HCT116 (cell line): ENCODE data around the gene CCND1.

ENCODE experiments used
- EZH2 ChIP-seq: fragments of 200-600 bp; sonication (generic); IDR thresholded peaks from 2 replicates; pipeline ENCODE4 v1.6.1; 2017; ENCODE audit warnings: antibody characterized with exemption, mixed run types
- MAX ChIP-seq: IDR thresholded peaks from 2 replicates; pipeline ENCODE4 v1.6.1; 2012
- POLR2A ChIP-seq: IDR thresholded peaks from 2 replicates; pipeline ENCODE4 v1.7.0; 2011; ENCODE audit warnings: borderline replicate concordance; ENCODE audit not compliant: insufficient read depth, insufficient read length; ENCODE audit errors: extremely low read depth
- POLR2AphosphoS5 ChIP-seq: IDR thresholded peaks from 2 replicates; pipeline ENCODE4 v1.6.1; 2011; ENCODE audit warnings: mild to moderate bottlenecking, low read depth, low read length, moderate library complexity
- REST ChIP-seq: IDR thresholded peaks from 2 replicates; pipeline ENCODE4 v1.6.1; 2012; ENCODE audit warnings: low read depth
- TF ChIP-seq, protein P1 (sequence below), 3 experiments: fragments of 200-600 bp in 1 of 3; sonication (generic) in 1 of 3; IDR thresholded peaks in 2 of 3; conservative IDR thresholded peaks in 1 of 3; 2 replicates each; pipeline ENCODE4 v1.5.1; 2012 to 2017; ENCODE audit warnings: low read depth in 2 of 3, low read length in 2 of 3, antibody characterized with exemption in 1 of 3, borderline replicate concordance in 1 of 3, control low read depth in 1 of 3, mild to moderate bottlenecking in 1 of 3, mixed read lengths in 1 of 3, mixed run types in 1 of 3, moderate library complexity in 1 of 3; ENCODE audit not compliant: insufficient read depth in 1 of 3
- TF ChIP-seq, protein P2 (sequence below): IDR thresholded peaks from 2 replicates; pipeline ENCODE4 v1.6.1; 2011; ENCODE audit warnings: mild to moderate bottlenecking, low read length, moderate library complexity; ENCODE audit not compliant: insufficient replicate concordance; ENCODE audit errors: extremely low read depth

DNA sequence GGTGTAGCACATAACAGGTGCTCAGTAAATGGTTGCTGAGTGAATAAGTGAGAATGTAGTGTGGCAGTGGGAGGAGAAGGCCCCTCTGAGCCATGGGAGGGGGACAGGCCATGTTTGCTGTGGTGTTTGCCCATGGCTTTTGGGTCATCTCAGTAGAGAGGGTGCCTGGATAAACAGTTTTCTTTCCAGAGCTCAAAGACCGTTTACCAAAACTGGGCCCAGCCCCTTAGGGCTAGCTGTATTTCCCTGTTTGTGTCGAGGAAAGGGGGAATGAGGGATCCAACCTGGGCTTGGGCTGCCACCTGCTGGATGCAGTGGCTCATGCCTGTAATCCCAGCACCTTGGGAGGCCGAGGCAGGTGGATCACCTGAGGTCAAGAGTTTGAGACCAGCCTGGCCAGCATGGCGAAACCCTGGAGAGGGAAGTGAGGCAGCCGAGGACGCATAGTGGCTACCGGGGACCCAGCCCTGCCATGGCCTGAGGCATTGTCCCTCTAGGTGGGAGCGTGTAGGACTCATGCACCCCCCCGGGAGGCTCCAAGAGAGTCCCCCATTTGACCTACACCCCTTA lies 42.9 kb downstream of the CCND1 start:
- TF ChIP-seq, protein P1, sequence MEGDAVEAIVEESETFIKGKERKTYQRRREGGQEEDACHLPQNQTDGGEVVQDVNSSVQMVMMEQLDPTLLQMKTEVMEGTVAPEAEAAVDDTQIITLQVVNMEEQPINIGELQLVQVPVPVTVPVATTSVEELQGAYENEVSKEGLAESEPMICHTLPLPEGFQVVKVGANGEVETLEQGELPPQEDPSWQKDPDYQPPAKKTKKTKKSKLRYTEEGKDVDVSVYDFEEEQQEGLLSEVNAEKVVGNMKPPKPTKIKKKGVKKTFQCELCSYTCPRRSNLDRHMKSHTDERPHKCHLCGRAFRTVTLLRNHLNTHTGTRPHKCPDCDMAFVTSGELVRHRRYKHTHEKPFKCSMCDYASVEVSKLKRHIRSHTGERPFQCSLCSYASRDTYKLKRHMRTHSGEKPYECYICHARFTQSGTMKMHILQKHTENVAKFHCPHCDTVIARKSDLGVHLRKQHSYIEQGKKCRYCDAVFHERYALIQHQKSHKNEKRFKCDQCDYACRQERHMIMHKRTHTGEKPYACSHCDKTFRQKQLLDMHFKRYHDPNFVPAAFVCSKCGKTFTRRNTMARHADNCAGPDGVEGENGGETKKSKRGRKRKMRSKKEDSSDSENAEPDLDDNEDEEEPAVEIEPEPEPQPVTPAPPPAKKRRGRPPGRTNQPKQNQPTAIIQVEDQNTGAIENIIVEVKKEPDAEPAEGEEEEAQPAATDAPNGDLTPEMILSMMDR (IDR thresholded peaks at IDR 0.05 in 2 of 3, conservative IDR thresholded peaks at IDR 0.05 in 1 of 3; ENCODE audit: borderline replicate concordance in 1 of 3, insufficient read depth in 1 of 3, low read depth in 2 of 3, low read length in 2 of 3) = peak; percentile 56 to 73 (median 71); a peak in 5 of 6 replicates
- TF ChIP-seq EZH2 = no peak
- TF ChIP-seq POLR2AphosphoS5 = no peak
- no peak for TF ChIP-seq REST
- no peak for TF ChIP-seq POLR2A
- TF ChIP-seq, protein P2, sequence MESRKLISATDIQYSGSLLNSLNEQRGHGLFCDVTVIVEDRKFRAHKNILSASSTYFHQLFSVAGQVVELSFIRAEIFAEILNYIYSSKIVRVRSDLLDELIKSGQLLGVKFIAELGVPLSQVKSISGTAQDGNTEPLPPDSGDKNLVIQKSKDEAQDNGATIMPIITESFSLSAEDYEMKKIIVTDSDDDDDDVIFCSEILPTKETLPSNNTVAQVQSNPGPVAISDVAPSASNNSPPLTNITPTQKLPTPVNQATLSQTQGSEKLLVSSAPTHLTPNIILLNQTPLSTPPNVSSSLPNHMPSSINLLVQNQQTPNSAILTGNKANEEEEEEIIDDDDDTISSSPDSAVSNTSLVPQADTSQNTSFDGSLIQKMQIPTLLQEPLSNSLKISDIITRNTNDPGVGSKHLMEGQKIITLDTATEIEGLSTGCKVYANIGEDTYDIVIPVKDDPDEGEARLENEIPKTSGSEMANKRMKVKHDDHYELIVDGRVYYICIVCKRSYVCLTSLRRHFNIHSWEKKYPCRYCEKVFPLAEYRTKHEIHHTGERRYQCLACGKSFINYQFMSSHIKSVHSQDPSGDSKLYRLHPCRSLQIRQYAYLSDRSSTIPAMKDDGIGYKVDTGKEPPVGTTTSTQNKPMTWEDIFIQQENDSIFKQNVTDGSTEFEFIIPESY = no peak
- no peak for TF ChIP-seq MAX
